Measurements from ENCODE around the gene SMOC1.

SMOC1 gene

GRCh38 chr14:69909826-69910550 is 30.8 kb downstream of the SMOC1 start:
- no peak for TF ChIP-seq TAF1 (IDR thresholded peaks at IDR 0.05; ENCODE audit: low read depth, low read length)
- TF ChIP-seq PAX5 (IDR thresholded peaks at IDR 0.05; ENCODE audit: insufficient read depth, low read length, severe bottlenecking), result no peak
- TF ChIP-seq POLR2AphosphoS5 (IDR thresholded peaks at IDR 0.05; ENCODE audit: low read depth, low read length), result no peak
- no peak for TF ChIP-seq POLR2A (IDR thresholded peaks at IDR 0.05; ENCODE audit: low read depth, low read length)
- TF ChIP-seq POU2F2 (IDR thresholded peaks at IDR 0.05; ENCODE audit: low read depth, low read length), result no peak
- no peak for TF ChIP-seq SPI1 (IDR thresholded peaks at IDR 0.05; ENCODE audit: low read depth, low read length)
- no peak for DNase-seq (ENCODE audit: insufficient read length, low spot score)
- FAIRE-seq, result no peak

GRCh38 chr14:69910871-69911270 is 31.7 kb downstream of the SMOC1 start:
- DNase-seq (ENCODE audit: insufficient read length, low spot score) (no peak), FAIRE-seq (no peak)
- TF ChIP-seq SPI1 (IDR thresholded peaks at IDR 0.05; ENCODE audit: low read depth, low read length) (no peak), POLR2A (IDR thresholded peaks at IDR 0.05; ENCODE audit: low read depth, low read length) (no peak), PAX5 (IDR thresholded peaks at IDR 0.05; ENCODE audit: insufficient read depth, low read length, severe bottlenecking) (no peak), TAF1 (IDR thresholded peaks at IDR 0.05; ENCODE audit: low read depth, low read length) (no peak), POU2F2 (IDR thresholded peaks at IDR 0.05; ENCODE audit: low read depth, low read length) (no peak), POLR2AphosphoS5 (IDR thresholded peaks at IDR 0.05; ENCODE audit: low read depth, low read length) (no peak)

- TF ChIP-seq SPI1 (IDR thresholded peaks at IDR 0.05; ENCODE audit: low read depth, low read length) (no peak), POU2F2 (IDR thresholded peaks at IDR 0.05; ENCODE audit: low read depth, low read length) (no peak), TAF1 (IDR thresholded peaks at IDR 0.05; ENCODE audit: low read depth, low read length) (no peak), POLR2A (IDR thresholded peaks at IDR 0.05; ENCODE audit: low read depth, low read length) (no peak), PAX5 (IDR thresholded peaks at IDR 0.05; ENCODE audit: insufficient read depth, low read length, severe bottlenecking) (no peak), POLR2AphosphoS5 (IDR thresholded peaks at IDR 0.05; ENCODE audit: low read depth, low read length) (no peak)
- FAIRE-seq (no peak), DNase-seq (ENCODE audit: insufficient read length, low spot score) (no peak)
Measured at GRCh38 chr14:69913686-69914085, 34.5 kb downstream of the SMOC1 start.

- no peak for FAIRE-seq
- no peak for DNase-seq (ENCODE audit: insufficient read length, low spot score)
- TF ChIP-seq POLR2A (IDR thresholded peaks at IDR 0.05; ENCODE audit: low read depth, low read length), result no peak
- no peak for TF ChIP-seq POU2F2 (IDR thresholded peaks at IDR 0.05; ENCODE audit: low read depth, low read length)
- no peak for TF ChIP-seq POLR2AphosphoS5 (IDR thresholded peaks at IDR 0.05; ENCODE audit: low read depth, low read length)
- no peak for TF ChIP-seq SPI1 (IDR thresholded peaks at IDR 0.05; ENCODE audit: low read depth, low read length)
- no peak for TF ChIP-seq PAX5 (IDR thresholded peaks at IDR 0.05; ENCODE audit: insufficient read depth, low read length, severe bottlenecking)
- TF ChIP-seq TAF1 (IDR thresholded peaks at IDR 0.05; ENCODE audit: low read depth, low read length), result no peak
Measured at GRCh38 chr14:69916396-69916795, 37.2 kb downstream of the SMOC1 start.

GRCh38 chr14:69917287-69917686 is 38.1 kb downstream of the SMOC1 start:
- no peak for TF ChIP-seq TAF1 (IDR thresholded peaks at IDR 0.05; ENCODE audit: low read depth, low read length)
- TF ChIP-seq POLR2A (IDR thresholded peaks at IDR 0.05; ENCODE audit: low read depth, low read length), result no peak
- no peak for TF ChIP-seq POU2F2 (IDR thresholded peaks at IDR 0.05; ENCODE audit: low read depth, low read length)
- DNase-seq (ENCODE audit: insufficient read length, low spot score), result no peak
- FAIRE-seq, result no peak

GRCh38 chr14:69919815-69920214 is 40.6 kb downstream of the SMOC1 start:
- no peak for TF ChIP-seq POLR2A (IDR thresholded peaks at IDR 0.05; ENCODE audit: low read depth, low read length)
- TF ChIP-seq TAF1 (IDR thresholded peaks at IDR 0.05; ENCODE audit: low read depth, low read length), result no peak
- TF ChIP-seq POU2F2 (IDR thresholded peaks at IDR 0.05; ENCODE audit: low read depth, low read length), result no peak
- TF ChIP-seq POLR2AphosphoS5 (IDR thresholded peaks at IDR 0.05; ENCODE audit: low read depth, low read length), result no peak
- TF ChIP-seq PAX5 (IDR thresholded peaks at IDR 0.05; ENCODE audit: insufficient read depth, low read length, severe bottlenecking), result no peak
- TF ChIP-seq SPI1 (IDR thresholded peaks at IDR 0.05; ENCODE audit: low read depth, low read length), result no peak
- FAIRE-seq, result no peak
- DNase-seq (ENCODE audit: insufficient read length, low spot score), result no peak

- TF ChIP-seq TAF1 (IDR thresholded peaks at IDR 0.05; ENCODE audit: low read depth, low read length) (no peak), POLR2A (IDR thresholded peaks at IDR 0.05; ENCODE audit: low read depth, low read length) (no peak), PAX5 (IDR thresholded peaks at IDR 0.05; ENCODE audit: insufficient read depth, low read length, severe bottlenecking) (no peak), POLR2AphosphoS5 (IDR thresholded peaks at IDR 0.05; ENCODE audit: low read depth, low read length) (no peak), POU2F2 (IDR thresholded peaks at IDR 0.05; ENCODE audit: low read depth, low read length) (no peak), SPI1 (IDR thresholded peaks at IDR 0.05; ENCODE audit: low read depth, low read length) (no peak)
- DNase-seq (ENCODE audit: insufficient read length, low spot score), result no peak
- FAIRE-seq, result no peak
Measured at GRCh38 chr14:69921052-69921451, 41.8 kb downstream of the SMOC1 start.

GRCh38 chr14:69922198-69922597 is 43.0 kb downstream of the SMOC1 start:
- FAIRE-seq (no peak), DNase-seq (ENCODE audit: insufficient read length, low spot score) (no peak)
- no peak for TF ChIP-seq SPI1 (IDR thresholded peaks at IDR 0.05; ENCODE audit: low read depth, low read length)
- no peak for TF ChIP-seq POLR2AphosphoS5 (IDR thresholded peaks at IDR 0.05; ENCODE audit: low read depth, low read length)
- TF ChIP-seq PAX5 (IDR thresholded peaks at IDR 0.05; ENCODE audit: insufficient read depth, low read length, severe bottlenecking), result no peak
- no peak for TF ChIP-seq TAF1 (IDR thresholded peaks at IDR 0.05; ENCODE audit: low read depth, low read length)
- no peak for TF ChIP-seq POU2F2 (IDR thresholded peaks at IDR 0.05; ENCODE audit: low read depth, low read length)
- no peak for TF ChIP-seq POLR2A (IDR thresholded peaks at IDR 0.05; ENCODE audit: low read depth, low read length)

GRCh38 chr14:69924201-69924600 is 45.0 kb downstream of the SMOC1 start:
- no peak for DNase-seq (ENCODE audit: insufficient read length, low spot score)
- TF ChIP-seq POU2F2 (IDR thresholded peaks at IDR 0.05; ENCODE audit: low read depth, low read length) (no peak), SPI1 (IDR thresholded peaks at IDR 0.05; ENCODE audit: low read depth, low read length) (no peak), POLR2AphosphoS5 (IDR thresholded peaks at IDR 0.05; ENCODE audit: low read depth, low read length) (no peak), POLR2A (IDR thresholded peaks at IDR 0.05; ENCODE audit: low read depth, low read length) (no peak), PAX5 (IDR thresholded peaks at IDR 0.05; ENCODE audit: insufficient read depth, low read length, severe bottlenecking) (no peak), TAF1 (IDR thresholded peaks at IDR 0.05; ENCODE audit: low read depth, low read length) (no peak)
- FAIRE-seq, result no peak

- TF ChIP-seq TAF1 (IDR thresholded peaks at IDR 0.05; ENCODE audit: low read depth, low read length), result no peak
- DNase-seq (ENCODE audit: insufficient read length, low spot score) (no peak), FAIRE-seq (no peak)
Measured at GRCh38 chr14:69928111-69928523, 48.9 kb downstream of the SMOC1 start.
